Measurements from ENCODE around the gene SGK1. TPM values are rescaled to one million over a fixed set of nuclear protein-coding genes. Genes with fewer than 3 reads are reported as not detected.
"Not testable (repeated sequence)": the region's sequence is repeated elsewhere in the genome, so short reads cannot be mapped to it uniquely, and the experiment has no call there.

Gene SGK1
- total RNA-seq, 3 donors from 2014 or later (not counting 1 experiment from before 2014, with no cell fraction given) = 31.8 to 89.6 (median 33.3) TPM

- WGBS (ENCODE audit: insufficient coverage) = 77% methylated on average over 5 of the region's 5 CpGs
- H3K4me1 ChIP-seq (ENCODE audit: control insufficient read depth, insufficient read depth, low read length) = peaks cover 8% of the 10 kb centered on the region
- H3K27ac Mint-ChIP-seq = no peak overlapping the region
- intact Hi-C loops (cut with micrococcal nuclease) = no loop called here
- TF ChIP-seq CTCF (IDR thresholded peaks at IDR 0.05) = no peak
- H3K27me3 Mint-ChIP-seq (ENCODE audit: low read depth in 2 of 2) = no peaks in the 10 kb centered on the region
- H3K27ac ChIP-seq (ENCODE audit: low read length) = peak overlapping the region; percentile 52
- no peaks in the 10 kb centered on the region for H3K9me3 ChIP-seq (ENCODE audit: control insufficient read depth, insufficient read depth, low read length)
- H3K36me3 ChIP-seq (ENCODE audit: control insufficient read depth, insufficient read depth, low read length) = no peaks in the 10 kb centered on the region
- DNase-seq (no peak), ATAC-seq (peak in 1 of 3 donors; percentile 48)
- no peaks in the 10 kb centered on the region for H3K4me1 Mint-ChIP-seq
- no peak overlapping the region for H3K4me3 ChIP-seq (ENCODE audit: low read length)
- H3K4me3 Mint-ChIP-seq = no peak overlapping the region
- H3K36me3 Mint-ChIP-seq = no peaks in the 10 kb centered on the region
- no peaks in the 10 kb centered on the region for H3K9me3 Mint-ChIP-seq
- no peaks in the 10 kb centered on the region for H3K27me3 ChIP-seq (ENCODE audit: control insufficient read depth, insufficient read depth, low read length)
Measured at GRCh38 chr6:134216301-134217010, 101.5 kb downstream of the SGK1 start.

- ATAC-seq; H3K9me3 ChIP-seq (ENCODE audit: control insufficient read depth, insufficient read depth, low read length); H3K4me3 ChIP-seq (ENCODE audit: low read length); DNase-seq; H3K36me3 Mint-ChIP-seq; H3K9me3 Mint-ChIP-seq; H3K27ac ChIP-seq (ENCODE audit: low read length); H3K4me1 Mint-ChIP-seq; H3K27me3 Mint-ChIP-seq (ENCODE audit: low read depth in 2 of 2); intact Hi-C loops (cut with micrococcal nuclease); H3K36me3 ChIP-seq (ENCODE audit: control insufficient read depth, insufficient read depth, low read length); H3K27me3 ChIP-seq (ENCODE audit: control insufficient read depth, insufficient read depth, low read length); H3K4me1 ChIP-seq (ENCODE audit: control insufficient read depth, insufficient read depth, low read length); H3K27ac Mint-ChIP-seq; H3K4me3 Mint-ChIP-seq: not testable (repeated sequence)
- 94% methylated on average over 2 of the region's 2 CpGs for WGBS (ENCODE audit: insufficient coverage)
Measured at GRCh38 chr6:134213410-134213809, 104.5 kb downstream of the SGK1 start.

- DNase-seq = no peak
- H3K27ac ChIP-seq (ENCODE audit: low read length) = no peak overlapping the region
- no peak overlapping the region for H3K4me3 ChIP-seq (ENCODE audit: low read length)
- H3K27me3 ChIP-seq (ENCODE audit: control insufficient read depth, insufficient read depth, low read length) = no peaks in the 10 kb centered on the region
- ATAC-seq = no peak
- WGBS (ENCODE audit: insufficient coverage) = 87% methylated on average over 2 of the region's 3 CpGs
- H3K9me3 ChIP-seq (ENCODE audit: control insufficient read depth, insufficient read depth, low read length) = no peaks in the 10 kb centered on the region
- no peaks in the 10 kb centered on the region for H3K4me1 Mint-ChIP-seq
- no peak overlapping the region for H3K4me3 Mint-ChIP-seq
- H3K36me3 Mint-ChIP-seq = no peaks in the 10 kb centered on the region
- no peaks in the 10 kb centered on the region for H3K36me3 ChIP-seq (ENCODE audit: control insufficient read depth, insufficient read depth, low read length)
- intact Hi-C loops (cut with micrococcal nuclease) = no loop called here
- TF ChIP-seq CTCF (IDR thresholded peaks at IDR 0.05) = no peak
- no peaks in the 10 kb centered on the region for H3K4me1 ChIP-seq (ENCODE audit: control insufficient read depth, insufficient read depth, low read length)
- H3K27ac Mint-ChIP-seq = no peak overlapping the region
- no peaks in the 10 kb centered on the region for H3K9me3 Mint-ChIP-seq
- no peaks in the 10 kb centered on the region for H3K27me3 Mint-ChIP-seq (ENCODE audit: low read depth in 2 of 2)
Measured at GRCh38 chr6:134211297-134211696, 106.6 kb downstream of the SGK1 start.

GRCh38 chr6:134207421-134207820 is 110.5 kb downstream of the SGK1 start:
- Mint-ChIP-seq H3K27me3 (ENCODE audit: low read depth in 2 of 2) (peaks cover 3 to 6% of the 10 kb centered on the region in 2 donors), H3K4me1 (no peaks in the 10 kb centered on the region), H3K27ac (no peak overlapping the region), H3K36me3 (no peaks in the 10 kb centered on the region), H3K4me3 (no peak overlapping the region), H3K9me3 (peaks cover 0 to 2% of the 10 kb centered on the region in 2 donors)
- H3K36me3 ChIP-seq (ENCODE audit: control insufficient read depth, insufficient read depth, low read length) = no peaks in the 10 kb centered on the region
- 95% methylated on average over 3 of the region's 4 CpGs for whole genome bisulfite sequencing (ENCODE audit: insufficient coverage)
- ATAC-seq = no peak
- no peaks in the 10 kb centered on the region for H3K4me1 ChIP-seq (ENCODE audit: control insufficient read depth, insufficient read depth, low read length)
- no peak for DNase-seq
- no peaks in the 10 kb centered on the region for H3K27me3 ChIP-seq (ENCODE audit: control insufficient read depth, insufficient read depth, low read length)
- TF ChIP-seq CTCF (IDR thresholded peaks at IDR 0.05) = no peak
- no peak overlapping the region for H3K4me3 ChIP-seq (ENCODE audit: low read length)
- no peak overlapping the region for H3K27ac ChIP-seq (ENCODE audit: low read length)
- peaks cover 4% of the 10 kb centered on the region for H3K9me3 ChIP-seq (ENCODE audit: control insufficient read depth, insufficient read depth, low read length)
- intact Hi-C loops (cut with micrococcal nuclease) = no loop called here
